ENCODE results near the gene NUDCD3.

Gene NUDCD3

DNA sequence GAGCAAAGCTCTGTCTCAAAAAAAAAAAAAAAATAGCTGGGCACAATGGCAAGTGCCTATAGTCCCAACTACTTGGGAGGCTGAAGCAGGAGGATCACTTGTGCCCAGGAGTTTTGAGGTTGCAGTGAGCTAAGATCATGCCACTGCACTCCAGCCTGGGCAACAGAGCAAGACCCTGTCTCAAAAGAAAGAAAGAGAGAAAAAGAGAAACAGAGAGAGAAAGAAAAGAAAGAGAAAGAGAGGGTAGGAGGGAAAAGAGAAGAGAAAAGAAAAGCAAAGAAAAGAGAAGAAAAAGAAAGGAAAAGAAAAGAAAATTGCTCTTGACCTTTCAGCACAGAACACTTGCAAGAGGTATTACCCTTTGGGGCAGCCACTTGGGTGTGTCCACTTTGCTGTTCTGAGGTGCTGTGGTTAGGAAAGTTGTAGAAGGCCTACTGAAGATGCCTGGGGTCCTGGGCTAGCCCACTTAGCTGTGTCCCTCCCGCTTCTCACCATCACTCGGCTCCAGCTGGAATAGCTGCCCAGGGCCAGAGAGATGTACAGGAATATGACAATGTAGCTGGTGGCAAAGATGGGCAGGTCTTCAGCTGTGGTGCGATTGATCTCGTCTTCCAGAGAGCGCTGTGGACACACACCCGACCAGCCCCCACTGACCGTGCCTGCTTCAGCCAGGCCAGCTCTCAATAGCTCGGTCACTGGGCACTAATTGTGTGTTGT, 45.0 kb upstream of the NUDCD3 start:
- Histone ChIP-seq H3K9me3 (ENCODE audit: insufficient read depth, low read depth, low read length) (no peaks in the 10 kb centered on the region), H3K27me3 (ENCODE audit: insufficient read depth, low read length, poor library complexity, severe bottlenecking) (no peaks in the 10 kb centered on the region), H3F3A (ENCODE audit: low read depth) (no peaks in the 10 kb centered on the region), H3K4me3 (ENCODE audit: low read length, poor library complexity, severe bottlenecking) (no peak overlapping the region), H3K36me3 (ENCODE audit: insufficient read depth, low read length) (no peaks in the 10 kb centered on the region), H3K4me1 (ENCODE audit: insufficient read depth, low read length, poor library complexity, severe bottlenecking) (no peaks in the 10 kb centered on the region), H3K9me2 (replicated peaks; ENCODE audit: low read depth, low read length) (no peaks in the 10 kb centered on the region), H3K4me2 (ENCODE audit: low read depth, low read length, poor library complexity, severe bottlenecking) (no peak overlapping the region), H3K9ac (ENCODE audit: low read depth, low read length, poor library complexity, severe bottlenecking) (no peak overlapping the region), H4K20me1 (ENCODE audit: insufficient read depth, low read length, poor library complexity, severe bottlenecking) (no peaks in the 10 kb centered on the region), H3K79me2 (ENCODE audit: insufficient read depth, low read length) (no peaks in the 10 kb centered on the region), H2AFZ (ENCODE audit: low read length) (no peak overlapping the region)
- TF ChIP-seq CTCF (conservative IDR thresholded peaks at IDR 0.05; ENCODE audit: low read length) (no peak), EZH2phosphoT487 (IDR thresholded peaks at IDR 0.05; ENCODE audit: borderline replicate concordance) (no peak)

DNA sequence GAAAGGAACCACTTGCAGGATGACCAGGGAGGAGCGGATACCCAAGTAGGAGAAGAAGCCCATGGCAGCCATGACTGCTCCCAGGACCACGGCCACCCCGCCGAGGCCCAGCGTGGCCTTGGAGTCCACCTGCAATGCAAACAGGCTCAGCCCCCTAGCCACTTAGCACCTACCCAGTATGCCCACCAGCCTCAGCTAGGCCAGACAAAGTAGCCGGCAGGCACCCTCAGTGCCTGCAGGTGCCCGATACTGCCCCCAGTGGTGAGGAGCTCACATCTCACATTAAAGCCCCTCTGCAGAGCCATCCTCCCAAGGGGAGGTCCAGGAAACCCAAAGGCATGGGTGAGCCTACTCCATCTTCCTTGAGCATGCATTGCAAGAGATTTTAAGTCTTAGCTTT, 44.0 kb upstream of the NUDCD3 start:
- no peaks in the 10 kb centered on the region for H3K36me3 ChIP-seq (ENCODE audit: insufficient read depth, low read length)
- no peak overlapping the region for H3K9ac ChIP-seq (ENCODE audit: low read depth, low read length, poor library complexity, severe bottlenecking)
- no peaks in the 10 kb centered on the region for H3K9me3 ChIP-seq (ENCODE audit: insufficient read depth, low read depth, low read length)
- no peaks in the 10 kb centered on the region for H3K27me3 ChIP-seq (ENCODE audit: insufficient read depth, low read length, poor library complexity, severe bottlenecking)
- H3F3A ChIP-seq (ENCODE audit: low read depth), result no peaks in the 10 kb centered on the region
- no peak overlapping the region for H3K4me3 ChIP-seq (ENCODE audit: low read length, poor library complexity, severe bottlenecking)
- H3K4me1 ChIP-seq (ENCODE audit: insufficient read depth, low read length, poor library complexity, severe bottlenecking), result no peaks in the 10 kb centered on the region
- no peaks in the 10 kb centered on the region for H3K79me2 ChIP-seq (ENCODE audit: insufficient read depth, low read length)
- TF ChIP-seq CTCF (conservative IDR thresholded peaks at IDR 0.05; ENCODE audit: low read length) (peak; percentile 82), EZH2phosphoT487 (IDR thresholded peaks at IDR 0.05; ENCODE audit: borderline replicate concordance) (no peak)
- H3K9me2 ChIP-seq (replicated peaks; ENCODE audit: low read depth, low read length), result no peaks in the 10 kb centered on the region
- H2AFZ ChIP-seq (ENCODE audit: low read length), result no peak overlapping the region
- no peaks in the 10 kb centered on the region for H4K20me1 ChIP-seq (ENCODE audit: insufficient read depth, low read length, poor library complexity, severe bottlenecking)
- no peak overlapping the region for H3K4me2 ChIP-seq (ENCODE audit: low read depth, low read length, poor library complexity, severe bottlenecking)

GRCh38 chr7:44534087-44534486, 43.6 kb upstream of the NUDCD3 start:
- H2AFZ ChIP-seq (ENCODE audit: low read length), result no peak overlapping the region
- no peak overlapping the region for H3K4me2 ChIP-seq (ENCODE audit: low read depth, low read length, poor library complexity, severe bottlenecking)

More at GRCh38 chr7:44534087-44534486, 43.6 kb upstream of the NUDCD3 start:
- H3K36me3 ChIP-seq (ENCODE audit: insufficient read depth, low read length), result no peaks in the 10 kb centered on the region
- no peaks in the 10 kb centered on the region for H3K9me3 ChIP-seq (ENCODE audit: insufficient read depth, low read depth, low read length)
- no peaks in the 10 kb centered on the region for H3K27me3 ChIP-seq (ENCODE audit: insufficient read depth, low read length, poor library complexity, severe bottlenecking)
- H3K79me2 ChIP-seq (ENCODE audit: insufficient read depth, low read length), result no peaks in the 10 kb centered on the region
- TF ChIP-seq CTCF (conservative IDR thresholded peaks at IDR 0.05; ENCODE audit: low read length), result no peak
- no peak for TF ChIP-seq EZH2phosphoT487 (IDR thresholded peaks at IDR 0.05; ENCODE audit: borderline replicate concordance)
- H3F3A ChIP-seq (ENCODE audit: low read depth), result no peaks in the 10 kb centered on the region
- H4K20me1 ChIP-seq (ENCODE audit: insufficient read depth, low read length, poor library complexity, severe bottlenecking), result no peaks in the 10 kb centered on the region
- no peak overlapping the region for H3K9ac ChIP-seq (ENCODE audit: low read depth, low read length, poor library complexity, severe bottlenecking)
- H3K9me2 ChIP-seq (replicated peaks; ENCODE audit: low read depth, low read length), result no peaks in the 10 kb centered on the region
- no peak overlapping the region for H3K4me3 ChIP-seq (ENCODE audit: low read length, poor library complexity, severe bottlenecking)
- H3K4me1 ChIP-seq (ENCODE audit: insufficient read depth, low read length, poor library complexity, severe bottlenecking), result no peaks in the 10 kb centered on the region
